Measurements from ENCODE around the gene SEPTIN8. TPM values are rescaled to one million over a fixed set of nuclear protein-coding genes. Genes with fewer than 3 reads are reported as not detected.

The SEPTIN8 gene
- total RNA-seq, 4 donors from 2014 or later, result 5.2 to 7.9 (median 6.8) TPM

DNA sequence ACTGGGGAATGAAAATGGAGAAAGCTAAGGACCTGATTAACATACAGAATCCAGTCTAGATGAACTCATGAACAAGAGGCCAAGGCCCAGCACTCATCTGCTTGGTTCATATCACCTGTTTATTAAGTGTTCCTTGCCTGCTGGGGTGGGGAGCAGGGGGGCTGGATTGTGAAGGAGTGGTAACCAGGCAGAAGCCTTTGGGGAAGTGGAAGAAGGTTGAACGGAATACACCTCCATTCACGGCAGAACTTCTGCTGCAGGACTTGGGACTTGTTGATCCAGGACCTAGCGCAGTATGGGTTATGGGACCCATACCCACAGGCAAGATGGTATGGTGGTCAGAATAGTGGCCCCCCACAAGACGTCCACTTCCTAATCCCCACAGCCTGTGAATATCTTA is 8.8 kb upstream of the SEPTIN8 start:
- TF ChIP-seq, protein P1, sequence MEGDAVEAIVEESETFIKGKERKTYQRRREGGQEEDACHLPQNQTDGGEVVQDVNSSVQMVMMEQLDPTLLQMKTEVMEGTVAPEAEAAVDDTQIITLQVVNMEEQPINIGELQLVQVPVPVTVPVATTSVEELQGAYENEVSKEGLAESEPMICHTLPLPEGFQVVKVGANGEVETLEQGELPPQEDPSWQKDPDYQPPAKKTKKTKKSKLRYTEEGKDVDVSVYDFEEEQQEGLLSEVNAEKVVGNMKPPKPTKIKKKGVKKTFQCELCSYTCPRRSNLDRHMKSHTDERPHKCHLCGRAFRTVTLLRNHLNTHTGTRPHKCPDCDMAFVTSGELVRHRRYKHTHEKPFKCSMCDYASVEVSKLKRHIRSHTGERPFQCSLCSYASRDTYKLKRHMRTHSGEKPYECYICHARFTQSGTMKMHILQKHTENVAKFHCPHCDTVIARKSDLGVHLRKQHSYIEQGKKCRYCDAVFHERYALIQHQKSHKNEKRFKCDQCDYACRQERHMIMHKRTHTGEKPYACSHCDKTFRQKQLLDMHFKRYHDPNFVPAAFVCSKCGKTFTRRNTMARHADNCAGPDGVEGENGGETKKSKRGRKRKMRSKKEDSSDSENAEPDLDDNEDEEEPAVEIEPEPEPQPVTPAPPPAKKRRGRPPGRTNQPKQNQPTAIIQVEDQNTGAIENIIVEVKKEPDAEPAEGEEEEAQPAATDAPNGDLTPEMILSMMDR (IDR thresholded peaks at IDR 0.05 in 4 of 5, conservative IDR thresholded peaks at IDR 0.05 in 1 of 5), result no peak
- no peak for TF ChIP-seq POLR2A (IDR thresholded peaks at IDR 0.05)
- no peaks in the 10 kb centered on the region for H3K36me3 ChIP-seq
- H3K27me3 ChIP-seq, result no peaks in the 10 kb centered on the region
- in situ Hi-C loops (cut with MboI; ENCODE audit: low sequenced_read_pairs in 4 of 4), result no loop called here
- no peak overlapping the region for H3K27ac ChIP-seq
- intact Hi-C loops (cut with DNase I; ENCODE audit: low total_unique reads), result no loop called here
- H3K9me3 ChIP-seq, result no peaks in the 10 kb centered on the region
- H3K4me1 ChIP-seq, result no peaks in the 10 kb centered on the region
- ATAC-seq (no peak), DNase-seq (no peak)
- no peak overlapping the region for H3K4me3 ChIP-seq

DNA sequence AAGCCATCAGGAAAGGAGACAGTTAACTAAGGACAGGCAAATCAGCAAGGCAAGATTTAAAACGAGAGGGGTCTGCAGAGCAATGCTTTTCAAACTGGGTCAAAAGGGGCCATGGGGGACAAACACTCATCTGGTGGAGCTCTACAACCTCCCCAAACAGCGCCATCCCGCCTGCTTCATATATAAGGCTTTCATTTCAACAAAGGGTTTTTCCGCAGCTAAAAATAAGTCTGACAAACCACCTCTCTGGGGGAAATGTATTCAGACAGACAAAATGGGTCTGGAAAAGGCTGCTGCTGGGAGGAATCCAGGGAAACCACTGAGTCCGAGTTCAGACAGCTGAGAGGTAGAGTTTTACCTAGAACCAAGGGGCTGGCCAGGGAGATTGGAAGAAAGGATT is 8.3 kb upstream of the SEPTIN8 start:
- Histone ChIP-seq H3K9me3 (no peaks in the 10 kb centered on the region), H3K27me3 (no peaks in the 10 kb centered on the region), H3K4me1 (no peaks in the 10 kb centered on the region), H3K4me3 (no peak overlapping the region), H3K36me3 (no peaks in the 10 kb centered on the region), H3K27ac (no peak overlapping the region)
- TF ChIP-seq, protein P1 (IDR thresholded peaks at IDR 0.05 in 4 of 5, conservative IDR thresholded peaks at IDR 0.05 in 1 of 5), result no peak
- TF ChIP-seq POLR2A (IDR thresholded peaks at IDR 0.05), result no peak
- in situ Hi-C loops (cut with MboI; ENCODE audit: low sequenced_read_pairs in 4 of 4) (no loop called here), intact Hi-C loops (cut with DNase I; ENCODE audit: low total_unique reads) (no loop called here)
- ATAC-seq (no peak), DNase-seq (no peak)

DNA sequence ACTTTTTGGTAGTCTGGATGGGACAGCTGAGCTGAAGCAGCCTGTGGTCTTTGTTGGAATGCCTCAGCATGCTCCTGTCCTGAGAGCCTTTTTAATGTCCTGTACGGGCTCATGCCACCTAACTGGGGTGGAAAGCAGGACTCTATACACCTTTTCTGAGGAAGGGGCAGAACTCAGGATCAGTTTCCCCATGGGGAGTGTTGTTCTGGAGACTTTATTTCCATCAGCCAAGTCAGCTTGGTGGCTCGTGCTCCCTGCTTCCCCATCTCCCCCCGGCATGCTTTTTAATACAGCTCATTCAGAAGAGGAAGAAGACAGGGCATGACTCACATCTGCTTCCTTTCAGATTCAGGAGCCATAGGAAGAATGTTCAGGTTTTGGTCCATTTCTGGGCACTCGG is 5.1 kb upstream of the SEPTIN8 start:
- Histone ChIP-seq H3K4me1 (peaks cover 3 to 7% of the 10 kb centered on the region in 2 donors), H3K27me3 (peaks cover 0 to 7% (median 2%) of the 10 kb centered on the region in 3 donors), H3K36me3 (no peaks in the 10 kb centered on the region), H3K9me3 (no peaks in the 10 kb centered on the region), H3K4me3 (no peak overlapping the region), H3K27ac (no peak overlapping the region)
- ATAC-seq (no peak), DNase-seq (no peak)
- intact Hi-C loops (cut with DNase I; ENCODE audit: low total_unique reads), result no loop called here
- no peak for TF ChIP-seq POLR2A (IDR thresholded peaks at IDR 0.05)
- TF ChIP-seq, protein P1 (IDR thresholded peaks at IDR 0.05 in 4 of 5, conservative IDR thresholded peaks at IDR 0.05 in 1 of 5), result no peak
- in situ Hi-C loops (cut with MboI; ENCODE audit: low sequenced_read_pairs in 4 of 4), result no loop called here

DNA sequence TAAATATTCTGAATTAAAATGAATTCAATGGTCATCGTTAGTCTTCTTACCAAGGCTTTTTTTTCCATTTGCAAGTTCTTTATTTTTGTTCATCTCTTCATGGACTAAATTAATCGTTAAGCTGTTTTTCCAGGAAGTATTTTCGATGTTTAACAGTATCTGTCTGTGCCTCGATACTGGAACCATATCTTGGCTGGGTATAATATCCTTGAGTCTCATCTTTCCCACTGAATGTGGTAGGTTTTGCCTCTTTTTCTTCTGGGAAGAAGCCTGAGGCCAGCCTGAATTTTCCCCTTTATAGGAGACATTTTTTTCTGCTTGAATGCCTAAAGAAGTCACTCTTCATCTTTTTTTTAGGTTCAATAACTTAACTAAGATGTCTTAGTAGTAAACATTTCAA is 4.0 kb upstream of the SEPTIN8 start:
- no peaks in the 10 kb centered on the region for H3K9me3 ChIP-seq
- H3K27me3 ChIP-seq, result peaks cover 0 to 7% (median 2%) of the 10 kb centered on the region in 3 donors
- intact Hi-C loops (cut with DNase I; ENCODE audit: low total_unique reads) (no loop called here), in situ Hi-C loops (cut with MboI; ENCODE audit: low sequenced_read_pairs in 4 of 4) (no loop called here)
- H3K4me3 ChIP-seq, result no peak overlapping the region
- H3K4me1 ChIP-seq, result peaks cover 3 to 7% of the 10 kb centered on the region in 2 donors
- no peak overlapping the region for H3K27ac ChIP-seq
- no peak for ATAC-seq
- H3K36me3 ChIP-seq, result no peaks in the 10 kb centered on the region
- TF ChIP-seq POLR2A (IDR thresholded peaks at IDR 0.05), result no peak
- TF ChIP-seq, protein P1 (IDR thresholded peaks at IDR 0.05 in 4 of 5, conservative IDR thresholded peaks at IDR 0.05 in 1 of 5), result no peak
- DNase-seq, result no peak

DNA sequence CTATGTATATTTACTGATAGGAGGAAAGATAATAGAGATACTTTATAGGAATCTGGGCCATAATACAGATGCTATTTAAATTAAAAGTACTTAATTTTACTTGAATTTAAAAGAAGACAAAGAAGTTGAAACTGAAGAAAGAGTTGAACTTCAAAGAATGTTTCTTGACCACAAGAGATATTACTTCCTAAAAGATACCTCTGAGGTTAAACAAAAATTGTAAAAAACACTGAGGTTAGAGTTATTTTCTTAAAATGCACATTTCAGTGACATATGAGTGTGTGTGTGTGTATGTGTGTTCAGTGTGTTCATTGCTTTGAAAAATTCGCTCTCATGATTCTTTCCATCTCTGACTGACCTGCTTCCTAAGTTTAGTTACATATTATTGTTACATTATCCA is 3.5 kb upstream of the SEPTIN8 start:
- no peaks in the 10 kb centered on the region for H3K9me3 ChIP-seq
- ATAC-seq, result no peak
- peaks cover 3 to 7% of the 10 kb centered on the region in 2 donors for H3K4me1 ChIP-seq

More for the DNA sequence above, 3.5 kb upstream of the SEPTIN8 start:
- peaks cover 0 to 7% (median 2%) of the 10 kb centered on the region in 3 donors for H3K27me3 ChIP-seq
- intact Hi-C loops (cut with DNase I; ENCODE audit: low total_unique reads), result no loop called here
- H3K36me3 ChIP-seq, result no peaks in the 10 kb centered on the region
- no peak overlapping the region for H3K27ac ChIP-seq
- in situ Hi-C loops (cut with MboI; ENCODE audit: low sequenced_read_pairs in 4 of 4), result no loop called here
- no peak for TF ChIP-seq POLR2A (IDR thresholded peaks at IDR 0.05)
- TF ChIP-seq, protein P1 (IDR thresholded peaks at IDR 0.05 in 4 of 5, conservative IDR thresholded peaks at IDR 0.05 in 1 of 5), result no peak
- no peak overlapping the region for H3K4me3 ChIP-seq
- DNase-seq, result no peak
